C4-2B (cell line): ENCODE results near the gene CACNG7.

Experiments
- H3K27ac ChIP-seq: fragments of 450-650 bp; 2 replicates; pipeline ENCODE4 v1.5.1; 2017
- CTCF ChIP-seq: fragments of 450-650 bp; conservative IDR thresholded peaks from 2 replicates; pipeline ENCODE4 v1.5.1; 2017; ENCODE audit warnings: mild to moderate bottlenecking
- ZFX ChIP-seq: fragments of 450-650 bp; IDR thresholded peaks from 2 replicates; pipeline ENCODE4 v1.6.1; 2017

The CACNG7 gene

GRCh38 chr19:53907690-53908089 lies 1.4 kb upstream of the CACNG7 start:
- H3K27ac ChIP-seq, result no peak overlapping the region
- no peak for TF ChIP-seq ZFX
- no peak for TF ChIP-seq CTCF

- H3K27ac ChIP-seq, result no peak overlapping the region
- TF ChIP-seq ZFX (no peak), CTCF (no peak)
These were observed 758 bp upstream of the CACNG7 start for GRCh38 chr19:53908106-53908934.

GRCh38 chr19:53909471-53910169 lies 542 bp downstream of the CACNG7 start:
- TF ChIP-seq ZFX (no peak), CTCF (no peak)

GRCh38 chr19:53910170-53910518 lies 1.1 kb downstream of the CACNG7 start:
- TF ChIP-seq ZFX (no peak), CTCF (no peak)
- no peak overlapping the region for H3K27ac ChIP-seq

More at GRCh38 chr19:53909471-53910169, 542 bp downstream of the CACNG7 start:
- H3K27ac ChIP-seq, result no peak overlapping the region

GRCh38 chr19:53912653-53913052 lies 3.6 kb downstream of the CACNG7 start:
- H3K27ac ChIP-seq, result no peak overlapping the region
- TF ChIP-seq CTCF (peak; percentile 49), ZFX (no peak)

GRCh38 chr19:53915000-53915399 lies 5.9 kb downstream of the CACNG7 start:
- no peak overlapping the region for H3K27ac ChIP-seq
- no peak for TF ChIP-seq CTCF

GRCh38 chr19:53916004-53916403 lies 6.9 kb downstream of the CACNG7 start:
- TF ChIP-seq ZFX (no peak), CTCF (no peak)
- H3K27ac ChIP-seq, result no peak overlapping the region
